Measurements from ENCODE around the gene GLDC. TPM values are rescaled to one million over a fixed set of nuclear protein-coding genes. Genes with fewer than 3 reads are reported as not detected.

GLDC gene
- total and polyA plus RNA-seq, 10 of the 15 experiments (the other 5 are each of a cell fraction or from before 2014, with no cell fraction given): 33.1 to 165 (median 114) TPM

DNA sequence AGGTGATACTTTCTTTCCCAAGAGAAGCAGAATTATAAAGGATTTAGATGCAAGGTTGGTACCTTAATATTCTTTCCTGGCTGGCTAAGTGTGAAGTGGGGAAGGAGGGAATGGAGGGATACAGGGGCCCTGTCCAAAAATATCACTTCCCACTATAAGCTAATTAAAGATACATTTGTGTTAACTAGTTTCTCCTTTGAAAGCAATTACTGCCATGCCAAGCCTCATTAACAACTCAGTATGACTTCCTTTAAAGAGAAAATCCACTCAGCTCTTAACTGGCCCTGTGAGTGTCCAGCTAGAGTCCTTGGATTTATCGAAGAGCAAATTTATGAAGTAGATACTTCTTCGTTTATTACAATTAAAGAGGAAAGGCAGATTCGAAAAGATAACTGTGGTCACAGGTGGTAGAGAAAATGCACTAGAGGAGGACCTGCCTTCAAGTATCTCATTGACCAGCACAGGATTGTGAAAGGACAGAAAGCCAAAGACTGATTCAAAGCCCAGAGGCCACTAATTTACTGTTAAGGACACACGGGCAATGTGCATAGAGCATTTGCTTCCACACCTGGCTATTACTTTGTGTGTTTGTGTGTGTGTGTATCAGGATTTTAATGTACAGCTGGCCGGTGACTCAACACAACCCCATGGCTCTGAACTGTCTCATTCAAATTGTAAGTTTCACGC lies 11.2 kb upstream of the GLDC start (continued):
- TF ChIP-seq, protein P1, sequence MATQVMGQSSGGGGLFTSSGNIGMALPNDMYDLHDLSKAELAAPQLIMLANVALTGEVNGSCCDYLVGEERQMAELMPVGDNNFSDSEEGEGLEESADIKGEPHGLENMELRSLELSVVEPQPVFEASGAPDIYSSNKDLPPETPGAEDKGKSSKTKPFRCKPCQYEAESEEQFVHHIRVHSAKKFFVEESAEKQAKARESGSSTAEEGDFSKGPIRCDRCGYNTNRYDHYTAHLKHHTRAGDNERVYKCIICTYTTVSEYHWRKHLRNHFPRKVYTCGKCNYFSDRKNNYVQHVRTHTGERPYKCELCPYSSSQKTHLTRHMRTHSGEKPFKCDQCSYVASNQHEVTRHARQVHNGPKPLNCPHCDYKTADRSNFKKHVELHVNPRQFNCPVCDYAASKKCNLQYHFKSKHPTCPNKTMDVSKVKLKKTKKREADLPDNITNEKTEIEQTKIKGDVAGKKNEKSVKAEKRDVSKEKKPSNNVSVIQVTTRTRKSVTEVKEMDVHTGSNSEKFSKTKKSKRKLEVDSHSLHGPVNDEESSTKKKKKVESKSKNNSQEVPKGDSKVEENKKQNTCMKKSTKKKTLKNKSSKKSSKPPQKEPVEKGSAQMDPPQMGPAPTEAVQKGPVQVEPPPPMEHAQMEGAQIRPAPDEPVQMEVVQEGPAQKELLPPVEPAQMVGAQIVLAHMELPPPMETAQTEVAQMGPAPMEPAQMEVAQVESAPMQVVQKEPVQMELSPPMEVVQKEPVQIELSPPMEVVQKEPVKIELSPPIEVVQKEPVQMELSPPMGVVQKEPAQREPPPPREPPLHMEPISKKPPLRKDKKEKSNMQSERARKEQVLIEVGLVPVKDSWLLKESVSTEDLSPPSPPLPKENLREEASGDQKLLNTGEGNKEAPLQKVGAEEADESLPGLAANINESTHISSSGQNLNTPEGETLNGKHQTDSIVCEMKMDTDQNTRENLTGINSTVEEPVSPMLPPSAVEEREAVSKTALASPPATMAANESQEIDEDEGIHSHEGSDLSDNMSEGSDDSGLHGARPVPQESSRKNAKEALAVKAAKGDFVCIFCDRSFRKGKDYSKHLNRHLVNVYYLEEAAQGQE (IDR thresholded peaks at IDR 0.05; ENCODE audit: low read depth, low read length): no peak
- TF ChIP-seq FOS (IDR thresholded peaks at IDR 0.05; ENCODE audit: borderline replicate concordance, extremely low read depth, insufficient read length) (no peak), SMAD1 (IDR thresholded peaks at IDR 0.05; ENCODE audit: low read depth, partially characterized antibody) (no peak), MTA2 (IDR thresholded peaks at IDR 0.05; ENCODE audit: low read depth) (peak; percentile 73; the same call in 1 of the 2 replicates), GABPA (IDR thresholded peaks at IDR 0.05; ENCODE audit: low read depth) (no peak), CHD2 (IDR thresholded peaks at IDR 0.05; ENCODE audit: borderline replicate concordance, low read depth, low read length) (no peak)

DNA sequence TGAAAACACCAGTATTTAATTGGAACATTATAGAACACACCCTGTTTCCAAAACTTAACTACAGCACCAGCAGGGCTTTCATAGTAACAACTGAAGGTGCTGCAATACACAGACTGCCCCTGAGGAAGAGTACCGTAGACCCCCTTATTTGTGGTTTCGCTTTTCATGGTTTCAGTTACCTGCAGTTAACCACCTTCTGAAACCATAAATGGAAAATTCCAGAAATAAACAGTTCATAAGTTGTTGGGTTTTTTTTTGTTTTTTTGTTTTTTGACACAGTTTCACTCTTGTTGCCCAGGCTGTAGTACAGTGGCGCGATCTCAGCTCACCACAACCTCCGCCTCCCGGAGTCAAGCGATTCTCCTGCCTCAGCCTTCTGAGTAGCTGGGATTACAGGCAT lies 9.5 kb upstream of the GLDC start:
- ChIA-PET POLR2A (interaction anchor here (0.6 to 2.4 kb wide), 7 partner anchors 9 to 30 kb away, joined by 3 to 10 read pairs (median 3); partner anchors contain the start of gene GLDC), RAD21 (ENCODE audit: unreplicated experiment) (interaction anchor here (1.1 to 2.2 kb wide), 4 partner anchors 9 to 70 kb away, joined by 3 to 11 read pairs (median 4); partner anchors contain the start of gene GLDC), CTCF (interaction anchor here (0.6 to 3.6 kb wide), 7 partner anchors 9 to 70 kb away, joined by 4 to 15 read pairs (median 5); no protein-coding TSS in a partner anchor), SMC1A (ENCODE audit: uncharacterized antibody, unreplicated experiment) (interaction anchor here (0.6 to 6.3 kb wide), 11 partner anchors 8 to 274 kb away, joined by 3 to 73 read pairs (median 6); partner anchors contain the start of gene GLDC)
- H3K27ac ChIP-seq (ENCODE audit: control insufficient read depth, insufficient read depth): peak overlapping the region; percentile 49
- H4K20me1 ChIP-seq (ENCODE audit: control insufficient read depth, insufficient read depth): no peaks in the 10 kb centered on the region
- peak overlapping the region; percentile 48 for H3K4me2 ChIP-seq (ENCODE audit: control insufficient read depth, insufficient read depth)
- FAIRE-seq (peak; percentile 85), ATAC-seq (peak; percentile 91), DNase-seq (ENCODE audit: low read depth, low spot score) (peak; percentile 84)
- H3K9ac ChIP-seq (ENCODE audit: control insufficient read depth, insufficient read depth, low read length): 0 out of 2 replicates have a peak overlapping the region, but pooled peaks have one; percentile 2
- no peak overlapping the region for H2AFZ ChIP-seq (ENCODE audit: control insufficient read depth, low read depth, low read length)
- intact Hi-C loops (cut with micrococcal nuclease; ENCODE audit: unreplicated experiment) (no loop called here), in situ Hi-C loops (cut with MboI) (no loop called here)
- peaks cover 29% of the 10 kb centered on the region for H3K4me1 ChIP-seq (ENCODE audit: control insufficient read depth, insufficient read depth, low read length)
- no peaks in the 10 kb centered on the region for H3K36me3 ChIP-seq (ENCODE audit: control insufficient read depth in 2 of 2, insufficient read depth in 2 of 2, low read length in 1 of 2)
- no TSS peak for BruUV-seq (replicated peaks)
- H3K4me3 ChIP-seq: peak overlapping the region; percentile 21; the same call in 1 of the 2 replicates
- no peaks in the 10 kb centered on the region; the same call in 2 of the 3 replicates for H3K9me3 ChIP-seq (replicated peaks; ENCODE audit: control insufficient read depth, insufficient read depth, low read length)
- 17% methylated on average over 7 of the region's 7 CpGs for WGBS (ENCODE audit: insufficient coverage, insufficient replicate concordance, low lambda C conversion rate, missing lambda C conversion rate)
- no peaks in the 10 kb centered on the region for H3K27me3 ChIP-seq (replicated peaks in 1 of 2; ENCODE audit: control insufficient read depth in 2 of 2, insufficient read depth in 2 of 2, low read length in 1 of 2)
- H3K79me2 ChIP-seq (ENCODE audit: control insufficient read depth, insufficient read depth, low read length): no peaks in the 10 kb centered on the region
- TF ChIP-seq, protein P2, sequence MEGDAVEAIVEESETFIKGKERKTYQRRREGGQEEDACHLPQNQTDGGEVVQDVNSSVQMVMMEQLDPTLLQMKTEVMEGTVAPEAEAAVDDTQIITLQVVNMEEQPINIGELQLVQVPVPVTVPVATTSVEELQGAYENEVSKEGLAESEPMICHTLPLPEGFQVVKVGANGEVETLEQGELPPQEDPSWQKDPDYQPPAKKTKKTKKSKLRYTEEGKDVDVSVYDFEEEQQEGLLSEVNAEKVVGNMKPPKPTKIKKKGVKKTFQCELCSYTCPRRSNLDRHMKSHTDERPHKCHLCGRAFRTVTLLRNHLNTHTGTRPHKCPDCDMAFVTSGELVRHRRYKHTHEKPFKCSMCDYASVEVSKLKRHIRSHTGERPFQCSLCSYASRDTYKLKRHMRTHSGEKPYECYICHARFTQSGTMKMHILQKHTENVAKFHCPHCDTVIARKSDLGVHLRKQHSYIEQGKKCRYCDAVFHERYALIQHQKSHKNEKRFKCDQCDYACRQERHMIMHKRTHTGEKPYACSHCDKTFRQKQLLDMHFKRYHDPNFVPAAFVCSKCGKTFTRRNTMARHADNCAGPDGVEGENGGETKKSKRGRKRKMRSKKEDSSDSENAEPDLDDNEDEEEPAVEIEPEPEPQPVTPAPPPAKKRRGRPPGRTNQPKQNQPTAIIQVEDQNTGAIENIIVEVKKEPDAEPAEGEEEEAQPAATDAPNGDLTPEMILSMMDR (IDR thresholded peaks at IDR 0.05 in 2 of 3, conservative IDR thresholded peaks at IDR 0.05 in 1 of 3; ENCODE audit: control insufficient read depth in 2 of 3, extremely low read depth in 1 of 3, insufficient read depth in 1 of 3, low read depth in 3 of 3, low read length in 3 of 3): no peak
- TF ChIP-seq POU2F2 (IDR thresholded peaks at IDR 0.05; ENCODE audit: borderline replicate concordance, low read depth, low read length) (no peak), KDM1A (IDR thresholded peaks at IDR 0.05; ENCODE audit: borderline replicate concordance) (no peak), WRNIP1 (IDR thresholded peaks at IDR 0.05; ENCODE audit: borderline replicate concordance, low read depth, low read length) (no peak), TAF1 (IDR thresholded peaks at IDR 0.05; ENCODE audit: borderline replicate concordance, low read depth, low read length) (no peak), RAD51 (IDR thresholded peaks at IDR 0.05) (peak; percentile 36; the same call in 1 of the 2 replicates), NRF1 (conservative IDR thresholded peaks at IDR 0.05; ENCODE audit: low read depth, low read length) (no peak), EED (IDR thresholded peaks at IDR 0.05; ENCODE audit: low read depth) (peak; percentile 90)

Measured in GM12878 (cell line).